Parathyroid adenoma (tissue), 2 donors: ENCODE measurements around the gene PRKCSH.

ENCODE experiments used
- H2AFZ ChIP-seq: fragments of 300-600 bp; sonication (generic); one replicate; pipeline ENCODE4 v1.7.0; 2017; ENCODE audit warnings: antibody characterized with exemption, mild to moderate bottlenecking
- H3K27ac ChIP-seq: fragments of 300-600 bp; sonication (generic); one replicate; pipeline ENCODE4 v1.7.0; 2017
- H3K27me3 ChIP-seq: fragments of 300-600 bp; sonication (generic); one replicate; pipeline ENCODE4 v1.7.0; 2017; ENCODE audit warnings: low read length; ENCODE audit not compliant: control insufficient read depth, insufficient read depth
- H3K36me3 ChIP-seq: fragments of 300-600 bp; sonication (generic); one replicate; pipeline ENCODE4 v1.7.0; 2017; ENCODE audit warnings: low read length; ENCODE audit not compliant: control insufficient read depth, insufficient read depth
- H3K4me1 ChIP-seq: fragments of 300-600 bp; sonication (generic); one replicate; pipeline ENCODE4 v1.7.0; 2017; ENCODE audit warnings: control low read depth
- H3K4me2 ChIP-seq: fragments of 300-600 bp; sonication (generic); one replicate; pipeline ENCODE4 v1.7.0; 2017; ENCODE audit warnings: low read length
- H3K4me3 ChIP-seq: fragments of 300-600 bp; sonication (generic); one replicate; pipeline ENCODE4 v1.7.0; 2017; ENCODE audit warnings: low read depth, low read length
- H3K79me2 ChIP-seq: fragments of 300-600 bp; sonication (generic); one replicate; pipeline ENCODE4 v1.7.0; 2017; ENCODE audit warnings: control low read depth
- H3K9ac ChIP-seq: fragments of 300-600 bp; sonication (generic); one replicate; pipeline ENCODE4 v1.7.0; 2017; ENCODE audit warnings: mild to moderate bottlenecking
- H3K9me3 ChIP-seq: fragments of 300-600 bp; sonication (generic); one replicate; pipeline ENCODE4 v1.7.0; 2017; ENCODE audit warnings: low read length; ENCODE audit not compliant: control insufficient read depth
- TF ChIP-seq, protein P1 (sequence below): fragments of 300-600 bp; sonication (generic); IDR thresholded peaks from one replicate; pipeline ENCODE4 v1.7.0; 2017; ENCODE audit warnings: antibody characterized with exemption, mild to moderate bottlenecking
- donor health status: primary hyperparathyroidism.

PRKCSH gene

DNA sequence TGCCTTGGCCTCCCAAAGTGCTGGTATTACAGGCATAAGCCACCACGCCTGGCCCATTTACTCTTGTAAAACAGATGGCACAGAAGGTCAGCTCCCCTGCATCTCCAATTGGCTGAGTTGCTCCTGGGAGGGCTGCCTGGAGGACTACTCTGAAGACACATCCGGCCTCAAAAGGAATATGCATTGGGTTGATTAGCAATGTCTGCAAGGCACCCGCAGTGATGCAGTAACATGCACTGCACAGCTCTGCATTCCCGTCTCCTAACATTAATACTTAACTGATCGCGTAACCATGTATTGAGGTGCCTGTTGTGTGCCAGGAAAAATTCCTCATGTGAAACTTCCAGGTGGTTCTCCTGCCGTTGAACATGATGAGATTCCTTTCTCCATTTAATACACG is 40.4 kb downstream of the PRKCSH start:
- H3K4me2 ChIP-seq, result no peak overlapping the region
- TF ChIP-seq, protein P1, sequence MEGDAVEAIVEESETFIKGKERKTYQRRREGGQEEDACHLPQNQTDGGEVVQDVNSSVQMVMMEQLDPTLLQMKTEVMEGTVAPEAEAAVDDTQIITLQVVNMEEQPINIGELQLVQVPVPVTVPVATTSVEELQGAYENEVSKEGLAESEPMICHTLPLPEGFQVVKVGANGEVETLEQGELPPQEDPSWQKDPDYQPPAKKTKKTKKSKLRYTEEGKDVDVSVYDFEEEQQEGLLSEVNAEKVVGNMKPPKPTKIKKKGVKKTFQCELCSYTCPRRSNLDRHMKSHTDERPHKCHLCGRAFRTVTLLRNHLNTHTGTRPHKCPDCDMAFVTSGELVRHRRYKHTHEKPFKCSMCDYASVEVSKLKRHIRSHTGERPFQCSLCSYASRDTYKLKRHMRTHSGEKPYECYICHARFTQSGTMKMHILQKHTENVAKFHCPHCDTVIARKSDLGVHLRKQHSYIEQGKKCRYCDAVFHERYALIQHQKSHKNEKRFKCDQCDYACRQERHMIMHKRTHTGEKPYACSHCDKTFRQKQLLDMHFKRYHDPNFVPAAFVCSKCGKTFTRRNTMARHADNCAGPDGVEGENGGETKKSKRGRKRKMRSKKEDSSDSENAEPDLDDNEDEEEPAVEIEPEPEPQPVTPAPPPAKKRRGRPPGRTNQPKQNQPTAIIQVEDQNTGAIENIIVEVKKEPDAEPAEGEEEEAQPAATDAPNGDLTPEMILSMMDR, result no peak
- no peaks in the 10 kb centered on the region for H3K9me3 ChIP-seq
- H2AFZ ChIP-seq, result no peak overlapping the region
- H3K36me3 ChIP-seq, result no peaks in the 10 kb centered on the region
- H3K4me3 ChIP-seq, result no peak overlapping the region
- no peaks in the 10 kb centered on the region for H3K79me2 ChIP-seq
- H3K27me3 ChIP-seq, result no peaks in the 10 kb centered on the region
- H3K4me1 ChIP-seq, result no peaks in the 10 kb centered on the region
- H3K9ac ChIP-seq, result no peak overlapping the region
- H3K27ac ChIP-seq, result no peak overlapping the region

DNA sequence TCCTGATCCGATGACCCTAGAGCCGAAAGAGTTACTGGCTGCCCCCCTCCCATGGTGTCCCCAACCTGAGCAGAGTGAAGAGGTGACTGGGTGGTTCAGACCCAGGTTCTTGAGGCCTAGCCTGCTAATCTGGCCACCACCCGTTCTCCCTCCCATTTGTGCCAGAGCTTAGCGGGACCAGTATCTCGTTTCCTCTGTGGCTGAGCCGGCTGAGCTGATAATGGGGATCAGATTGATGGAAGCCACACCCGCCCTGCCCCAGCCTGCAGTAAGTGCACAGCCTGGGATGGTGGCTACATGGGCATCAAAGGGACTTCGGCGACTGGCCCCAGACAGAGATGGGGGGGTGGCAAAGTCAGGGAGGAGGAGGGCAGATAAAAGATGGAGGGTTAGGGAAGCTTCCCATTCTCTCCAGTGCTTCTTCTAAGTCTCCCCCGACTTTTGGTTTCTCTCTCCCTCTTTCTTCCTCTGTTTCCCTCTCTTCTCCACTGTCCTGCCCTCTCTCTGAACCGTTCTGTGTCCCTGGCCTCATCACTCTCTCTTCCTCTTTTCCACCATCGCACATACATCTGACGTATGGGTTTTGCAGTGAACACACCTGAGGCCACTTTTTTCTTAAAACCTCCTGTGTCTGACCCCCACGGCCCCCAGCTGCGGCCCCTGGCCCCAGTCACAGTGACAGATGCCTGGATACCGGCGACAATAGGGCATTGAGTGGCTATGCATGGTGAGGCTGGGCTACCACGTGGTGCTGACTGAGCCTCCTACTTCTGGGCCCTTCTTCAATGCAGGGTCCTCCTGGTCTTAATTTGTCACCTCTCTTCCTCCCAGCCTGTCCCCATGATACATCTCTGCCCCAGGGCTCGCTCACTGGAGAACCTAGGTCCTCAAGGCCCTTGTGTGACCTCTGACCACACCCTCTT is 43.0 kb downstream of the PRKCSH start:
- H3K79me2 ChIP-seq, result no peaks in the 10 kb centered on the region
- TF ChIP-seq, protein P1, result no peak
- H3K36me3 ChIP-seq, result no peaks in the 10 kb centered on the region
- peaks cover 3% of the 10 kb centered on the region for H3K4me1 ChIP-seq
- H3K9ac ChIP-seq, result no peak overlapping the region
- no peak overlapping the region for H3K4me2 ChIP-seq
- H3K9me3 ChIP-seq, result no peaks in the 10 kb centered on the region
- H2AFZ ChIP-seq, result no peak overlapping the region
- H3K27me3 ChIP-seq, result no peaks in the 10 kb centered on the region
- H3K27ac ChIP-seq, result no peak overlapping the region
- no peak overlapping the region for H3K4me3 ChIP-seq

DNA sequence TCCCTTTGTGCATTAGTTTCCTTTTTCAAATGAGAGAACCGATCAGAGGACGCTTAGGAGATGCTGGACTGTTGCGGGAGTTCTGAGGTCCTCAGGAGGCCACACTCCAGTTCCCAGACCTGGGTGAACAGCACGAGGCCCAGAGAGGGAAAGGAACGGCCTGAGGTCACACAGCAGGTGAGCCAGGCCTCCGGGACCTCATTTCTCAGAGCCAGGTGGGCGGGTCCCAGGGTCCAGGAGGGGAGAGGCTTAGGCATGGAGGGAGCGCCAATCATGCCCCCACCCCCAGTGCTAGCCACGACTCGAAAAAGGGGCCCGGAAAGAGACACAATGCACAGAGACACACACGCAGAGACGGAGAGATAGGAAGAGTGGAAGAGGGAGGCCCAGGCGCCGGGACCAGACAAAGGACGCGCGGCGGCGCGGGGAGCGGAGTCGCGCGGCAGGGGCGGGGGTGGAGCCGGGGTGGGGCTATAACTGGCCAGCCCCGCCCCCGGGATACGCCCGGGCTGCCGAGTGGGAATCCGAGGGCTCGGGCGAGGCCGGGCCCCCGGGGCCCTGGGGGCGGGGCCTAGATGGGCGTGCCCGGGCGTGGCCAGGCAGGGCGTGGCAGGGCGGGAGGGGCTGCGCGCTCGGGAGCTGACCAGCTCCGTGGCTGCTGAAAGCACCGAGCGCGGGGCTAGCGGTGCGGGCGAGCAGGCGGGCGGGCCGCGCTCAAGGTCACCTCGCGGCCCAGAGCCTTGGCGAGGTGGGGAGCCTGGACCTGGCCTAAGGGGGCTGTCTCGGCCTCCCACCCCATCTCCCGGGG is 43.9 kb downstream of the PRKCSH start:
- no peak overlapping the region for H3K27ac ChIP-seq
- TF ChIP-seq, protein P1, result no peak
- H3K36me3 ChIP-seq, result no peaks in the 10 kb centered on the region
- no peak overlapping the region for H3K4me3 ChIP-seq
- H3K27me3 ChIP-seq, result no peaks in the 10 kb centered on the region
- no peaks in the 10 kb centered on the region for H3K9me3 ChIP-seq
- no peaks in the 10 kb centered on the region for H3K79me2 ChIP-seq
- peaks cover 3% of the 10 kb centered on the region for H3K4me1 ChIP-seq
- no peak overlapping the region for H3K4me2 ChIP-seq
- H2AFZ ChIP-seq, result peak overlapping the region; percentile 42
- no peak overlapping the region for H3K9ac ChIP-seq

DNA sequence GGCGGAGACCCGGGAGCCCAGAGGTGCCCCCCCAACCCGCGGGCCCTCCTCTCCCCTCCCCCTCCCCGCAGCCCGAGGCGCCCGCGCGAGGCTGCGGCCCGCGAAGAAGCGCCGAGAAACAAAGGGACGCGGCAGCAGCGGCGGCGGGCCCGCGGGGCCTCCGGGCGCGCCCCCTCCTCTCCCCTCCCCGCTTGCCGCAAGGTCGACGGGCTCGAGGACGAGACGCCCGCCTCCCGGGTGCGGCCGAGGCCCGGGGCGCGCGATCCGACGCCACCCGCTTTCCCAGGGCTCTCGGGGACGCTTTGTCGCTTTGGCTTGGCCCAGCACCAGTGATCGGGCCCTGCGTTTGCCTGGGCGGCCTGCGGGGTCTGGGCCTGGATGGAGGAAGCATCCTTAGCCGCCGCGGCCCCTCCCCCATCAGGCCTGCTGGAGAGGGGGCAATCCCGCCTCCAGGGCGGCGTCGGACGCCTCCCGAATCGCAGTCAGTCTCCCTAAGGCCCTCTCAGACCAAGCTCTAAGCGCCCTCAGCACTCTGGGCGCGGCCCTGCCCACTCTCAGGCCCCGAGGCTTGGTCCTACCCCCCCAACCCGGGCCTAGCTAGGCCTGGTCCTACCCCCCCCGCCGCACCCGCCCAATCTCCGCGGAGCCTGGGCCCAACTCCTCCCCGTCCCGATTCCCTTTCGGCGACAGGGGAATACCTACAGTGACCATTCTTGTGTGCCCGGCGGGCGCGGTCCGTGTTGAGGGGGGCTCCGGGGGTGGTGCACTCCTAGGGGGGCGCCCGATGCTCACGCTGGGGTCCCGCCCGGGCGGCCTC is 44.7 kb downstream of the PRKCSH start:
- Histone ChIP-seq H3K4me1 (peaks cover 3% of the 10 kb centered on the region), H3K9ac (no peak overlapping the region), H3K9me3 (no peaks in the 10 kb centered on the region), H3K27me3 (no peaks in the 10 kb centered on the region), H3K27ac (no peak overlapping the region), H3K36me3 (no peaks in the 10 kb centered on the region), H3K4me3 (no peak overlapping the region), H3K79me2 (no peaks in the 10 kb centered on the region), H2AFZ (peak overlapping the region; percentile 42), H3K4me2 (no peak overlapping the region)
- TF ChIP-seq, protein P1, result no peak
